ENCODE data around the gene STARD3NL.

DNA sequence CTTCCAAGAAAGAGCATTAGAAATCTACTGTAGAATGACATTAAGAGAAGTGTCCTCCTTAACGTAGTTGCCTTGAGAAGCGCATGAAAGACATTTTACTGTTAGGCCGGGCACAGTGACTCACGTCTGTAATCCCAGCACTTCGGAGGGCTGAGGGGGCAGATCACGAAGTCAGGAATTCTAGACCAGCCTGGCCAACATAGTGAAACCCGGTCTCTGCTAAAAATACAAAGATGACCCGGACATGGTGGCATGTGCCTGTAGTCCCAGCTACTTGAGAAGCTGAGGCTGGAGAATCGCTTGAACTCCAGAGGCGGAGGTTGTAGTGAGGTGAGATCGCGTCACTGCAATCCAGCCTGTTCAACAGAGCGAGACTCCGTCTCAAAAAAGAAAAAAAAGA is 66.5 kb downstream of the STARD3NL start:
- TF ChIP-seq EZH2 (IDR thresholded peaks at IDR 0.05; ENCODE audit: borderline replicate concordance, low read depth, low read length, severe bottlenecking) = no peak
- TF ChIP-seq, protein P1, sequence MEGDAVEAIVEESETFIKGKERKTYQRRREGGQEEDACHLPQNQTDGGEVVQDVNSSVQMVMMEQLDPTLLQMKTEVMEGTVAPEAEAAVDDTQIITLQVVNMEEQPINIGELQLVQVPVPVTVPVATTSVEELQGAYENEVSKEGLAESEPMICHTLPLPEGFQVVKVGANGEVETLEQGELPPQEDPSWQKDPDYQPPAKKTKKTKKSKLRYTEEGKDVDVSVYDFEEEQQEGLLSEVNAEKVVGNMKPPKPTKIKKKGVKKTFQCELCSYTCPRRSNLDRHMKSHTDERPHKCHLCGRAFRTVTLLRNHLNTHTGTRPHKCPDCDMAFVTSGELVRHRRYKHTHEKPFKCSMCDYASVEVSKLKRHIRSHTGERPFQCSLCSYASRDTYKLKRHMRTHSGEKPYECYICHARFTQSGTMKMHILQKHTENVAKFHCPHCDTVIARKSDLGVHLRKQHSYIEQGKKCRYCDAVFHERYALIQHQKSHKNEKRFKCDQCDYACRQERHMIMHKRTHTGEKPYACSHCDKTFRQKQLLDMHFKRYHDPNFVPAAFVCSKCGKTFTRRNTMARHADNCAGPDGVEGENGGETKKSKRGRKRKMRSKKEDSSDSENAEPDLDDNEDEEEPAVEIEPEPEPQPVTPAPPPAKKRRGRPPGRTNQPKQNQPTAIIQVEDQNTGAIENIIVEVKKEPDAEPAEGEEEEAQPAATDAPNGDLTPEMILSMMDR (IDR thresholded peaks at IDR 0.05; ENCODE audit: borderline replicate concordance, extremely low read depth, low read length, poor library complexity, severe bottlenecking) = no peak
